PC-3 (cell line): ENCODE results near the gene LRP1B. TPM values are rescaled to one million over a fixed set of nuclear protein-coding genes. Genes with fewer than 3 reads are reported as not detected.

Source experiments
- ATAC-seq: fragments of 200-7000 bp; cut with Tn5 transposase; 2 replicates; pipeline ENCODE4 v1.9.1; 2020; ENCODE audit warnings: mild to moderate bottlenecking, moderate library complexity
- BruUV-seq: library from RNA; stranded (reverse); fragments of 400-500 nt; replicated peaks from 2 replicates; lab custom pipeline; 2021; lab: Mats Ljungman, UMichigan
- CTCF ChIA-PET: fragments of 300-600 bp; sonication (Branson Sonifier 250); formaldehyde crosslinking; loops from one replicate; lab custom pipeline; 2022; ENCODE audit warnings: antibody characterized with exemption; lab: Charles Lee
- POLR2A ChIA-PET: fragments of 300-600 bp; sonication (Branson Sonifier 250); formaldehyde crosslinking; loops from one replicate; lab custom pipeline; 2022; ENCODE audit warnings: antibody characterized with exemption; ENCODE audit not compliant: unreplicated experiment; lab: Charles Lee
- DNase-seq: peaks from one replicate; pipeline ENCODE4 v3.0.0-alpha.2; 2015
- H2AFZ ChIP-seq: fragments of 300-600 bp; sonication (generic); 2 replicates; pipeline ENCODE4 v1.6.0; 2016; ENCODE audit warnings: antibody characterized with exemption, low read length
- H3F3A ChIP-seq: fragments of 300-600 bp; sonication (generic); one replicate; pipeline ENCODE4 v1.6.0; 2017; ENCODE audit warnings: antibody characterized with exemption, low read length, control low read depth, mild to moderate bottlenecking; ENCODE audit not compliant: unreplicated experiment
- H3K27ac ChIP-seq: fragments of 300-600 bp; sonication (generic); 2 replicates; pipeline ENCODE4 v1.5.1; 2016; ENCODE audit warnings: mild to moderate bottlenecking, low read length
- H3K27me3 ChIP-seq: fragments of 300-600 bp; sonication (generic); 2 replicates; pipeline ENCODE4 v1.6.1; 2016; ENCODE audit warnings: low read length, mixed read lengths
- H3K36me3 ChIP-seq: fragments of 300-600 bp; sonication (generic); 2 replicates; pipeline ENCODE4 v1.6.1; 2016; ENCODE audit warnings: low read depth, mixed run types, low read length, mixed read lengths
- H3K4me1 ChIP-seq: fragments of 300-600 bp; sonication (generic); 2 replicates; pipeline ENCODE4 v1.5.1; 2016; ENCODE audit warnings: low read length; ENCODE audit not compliant: insufficient read depth
- H3K4me2 ChIP-seq: fragments of 300-600 bp; sonication (generic); 2 replicates; pipeline ENCODE4 v1.6.0; 2016; ENCODE audit warnings: low read length
- H3K4me3 ChIP-seq: fragments of 300-600 bp; sonication (generic); 2 replicates; pipeline ENCODE4 v1.5.1; 2016; ENCODE audit warnings: mild to moderate bottlenecking, low read length, mixed read lengths
- H3K79me2 ChIP-seq: fragments of 300-600 bp; sonication (generic); 2 replicates; pipeline ENCODE4 v1.6.1; 2017; ENCODE audit warnings: low read length, mixed read lengths
- H3K9ac ChIP-seq: fragments of 300-600 bp; sonication (generic); 2 replicates; pipeline ENCODE4 v1.6.0; 2016; ENCODE audit warnings: mild to moderate bottlenecking, low read length
- H3K9me2 ChIP-seq: fragments of 300-600 bp; sonication (generic); replicated peaks from 2 replicates; pipeline ENCODE4 v1.6.1; 2016; ENCODE audit warnings: mixed run types, low read length, mixed read lengths
- H3K9me3 ChIP-seq: fragments of 300-600 bp; sonication (generic); 2 replicates; pipeline ENCODE4 v1.6.1; 2016; ENCODE audit warnings: low read length, mixed read lengths
- H4K20me1 ChIP-seq: fragments of 300-600 bp; sonication (generic); 2 replicates; pipeline ENCODE4 v1.6.1; 2016; ENCODE audit warnings: low read length, mixed read lengths
- CTCF ChIP-seq: fragments of 300-600 bp; sonication (generic); conservative IDR thresholded peaks from 2 replicates; pipeline ENCODE4 v1.5.1; 2017; ENCODE audit warnings: antibody characterized with exemption, low read depth, mild to moderate bottlenecking, low read length
- EZH2 ChIP-seq: fragments of 300-600 bp; sonication (generic); IDR thresholded peaks from one replicate; pipeline ENCODE4 v1.6.1; 2017; ENCODE audit warnings: antibody characterized with exemption, mild to moderate bottlenecking, low read length; ENCODE audit not compliant: unreplicated experiment
- EZH2phosphoT487 ChIP-seq: fragments of 300-600 bp; sonication (generic); IDR thresholded peaks from 2 replicates; pipeline ENCODE4 v1.6.1; 2018; ENCODE audit warnings: mild to moderate bottlenecking, antibody characterized with exemption, low read length, borderline replicate concordance
- intact Hi-C: fragments of 100-400 bp; cut with micrococcal nuclease; formaldehyde crosslinking; loops from 2 replicates; pipeline ENCODE4 v1.9.0; 2023
- total RNA-seq: library from RNA; depleted of rRNA; stranded (reverse); fragments of >200 nt; gene quantifications from 2 replicates; pipeline ENCODE4 v1.2.3, GENCODE V29; 2014

Gene LRP1B
- total RNA-seq, 1 experiment from 2014 or later = 0.04 TPM

DNA sequence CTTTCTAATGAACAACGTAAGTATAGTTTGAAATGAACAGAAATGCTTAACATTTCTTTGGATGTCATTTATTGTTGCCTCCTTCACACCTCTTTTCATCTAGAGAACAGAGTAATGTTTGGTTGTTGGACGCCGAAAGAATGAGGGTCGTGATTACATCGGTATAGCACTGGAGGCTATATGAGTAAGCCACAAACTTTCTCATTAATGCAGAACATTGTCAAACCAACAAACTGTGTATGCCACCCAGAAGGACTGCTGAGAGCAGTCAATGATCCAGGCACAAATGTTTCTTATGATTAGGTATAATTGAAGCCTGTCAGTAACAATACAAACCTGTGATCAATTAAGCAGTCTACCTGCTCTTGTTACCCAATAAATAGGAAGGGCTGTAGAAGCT lies 1855.9 kb downstream of the LRP1B start:
- H3K27ac ChIP-seq = no peak overlapping the region
- H3K9me3 ChIP-seq = no peaks in the 10 kb centered on the region
- intact Hi-C loops = no loop called here
- CTCF ChIA-PET = no interaction called here
- TF ChIP-seq CTCF (no peak), EZH2 (no peak), EZH2phosphoT487 (no peak)
- DNase-seq (no peak), ATAC-seq (no peak)
- H3K4me3 ChIP-seq = no peak overlapping the region
- no peak overlapping the region for H3K9ac ChIP-seq
- no peaks in the 10 kb centered on the region for H3F3A ChIP-seq
- H3K27me3 ChIP-seq = no peaks in the 10 kb centered on the region
- no TSS peak for BruUV-seq
- no peaks in the 10 kb centered on the region for H3K9me2 ChIP-seq
- no peak overlapping the region for H3K4me2 ChIP-seq
- no peaks in the 10 kb centered on the region for H3K36me3 ChIP-seq
- no peaks in the 10 kb centered on the region for H3K79me2 ChIP-seq
- no peaks in the 10 kb centered on the region for H3K4me1 ChIP-seq
- H4K20me1 ChIP-seq = no peaks in the 10 kb centered on the region
- POLR2A ChIA-PET = interaction anchor here (0.5 kb wide), 1 partner anchor 118 kb away, joined by 3 read pairs; no protein-coding TSS in a partner anchor
- no peak overlapping the region for H2AFZ ChIP-seq

- CTCF ChIA-PET = no interaction called here
- POLR2A ChIA-PET = no interaction called here
- Histone ChIP-seq H3K4me3 (no peak overlapping the region), H3K9me2 (no peaks in the 10 kb centered on the region), H3K4me1 (no peaks in the 10 kb centered on the region), H3K4me2 (no peak overlapping the region), H3K9ac (no peak overlapping the region), H4K20me1 (no peaks in the 10 kb centered on the region), H3K27ac (no peak overlapping the region), H3K9me3 (no peaks in the 10 kb centered on the region), H2AFZ (no peak overlapping the region), H3F3A (no peaks in the 10 kb centered on the region), H3K36me3 (no peaks in the 10 kb centered on the region), H3K27me3 (no peaks in the 10 kb centered on the region), H3K79me2 (no peaks in the 10 kb centered on the region)
- intact Hi-C loops = no loop called here
- ATAC-seq (no peak), DNase-seq (no peak)
- TF ChIP-seq EZH2 = no peak
- no peak for TF ChIP-seq CTCF
- no peak for TF ChIP-seq EZH2phosphoT487
- BruUV-seq = no TSS peak
Measured at GRCh38 chr2:140273958-140274357, 1856.9 kb downstream of the LRP1B start.

DNA sequence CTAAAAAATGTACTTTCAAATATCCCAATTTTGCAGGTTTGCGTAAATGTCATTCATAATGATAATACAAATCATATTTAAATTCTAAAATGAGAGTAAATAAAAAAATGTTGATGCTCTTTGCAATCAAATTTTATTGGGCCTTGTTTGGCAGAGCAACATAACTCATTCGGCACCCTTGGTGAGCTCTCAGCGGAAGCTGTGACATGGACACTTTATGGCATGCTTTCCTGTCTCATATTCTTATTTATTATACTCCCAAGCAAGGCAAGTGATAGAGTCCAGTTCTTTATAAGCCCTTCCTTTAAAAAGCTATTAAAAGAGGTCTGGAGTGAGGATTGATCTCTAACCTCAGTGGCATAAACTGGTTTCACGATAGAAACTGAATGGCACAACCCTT lies 1857.4 kb downstream of the LRP1B start:
- no peaks in the 10 kb centered on the region for H3K4me1 ChIP-seq
- ATAC-seq (no peak), DNase-seq (no peak)
- H2AFZ ChIP-seq = no peak overlapping the region
- H3K4me3 ChIP-seq = no peak overlapping the region
- H3K4me2 ChIP-seq = no peak overlapping the region
- H3K27me3 ChIP-seq = no peaks in the 10 kb centered on the region
- H3K27ac ChIP-seq = no peak overlapping the region
- no TSS peak for BruUV-seq
- TF ChIP-seq EZH2 (no peak), CTCF (no peak), EZH2phosphoT487 (no peak)
- no peaks in the 10 kb centered on the region for H4K20me1 ChIP-seq
- no peaks in the 10 kb centered on the region for H3K9me2 ChIP-seq
- H3K9ac ChIP-seq = no peak overlapping the region
- H3F3A ChIP-seq = no peaks in the 10 kb centered on the region
- intact Hi-C loops = no loop called here
- no peaks in the 10 kb centered on the region for H3K9me3 ChIP-seq
- ChIA-PET POLR2A (no interaction called here), CTCF (no interaction called here)
- no peaks in the 10 kb centered on the region for H3K79me2 ChIP-seq
- H3K36me3 ChIP-seq = no peaks in the 10 kb centered on the region
